HepG2 (cell line): ENCODE data around the gene PLP1. TPM values are rescaled to one million over a fixed set of nuclear protein-coding genes. Genes with fewer than 3 reads are reported as not detected.

Experiments used
- FOSL1 ChIP-seq: sonication (generic); formaldehyde crosslinking; IDR thresholded peaks from 2 replicates; pipeline ENCODE4 v1.9.0; 2021; ENCODE audit warnings: missing genetic modification reagents, borderline replicate concordance
- HDAC1 ChIP-seq: sonication (generic); formaldehyde crosslinking; IDR thresholded peaks from 2 replicates; pipeline ENCODE4 v1.5.1; 2020; ENCODE audit warnings: mild to moderate bottlenecking, missing genetic modification reagents
- HINFP ChIP-seq: sonication (generic); formaldehyde crosslinking; IDR thresholded peaks from 2 replicates; pipeline ENCODE4 v1.4.0; 2020; ENCODE audit warnings: low read depth, mild to moderate bottlenecking, missing genetic modification reagents
- IRF2 ChIP-seq: IDR thresholded peaks from 2 replicates; pipeline ENCODE4 v1.6.1; 2018; ENCODE audit warnings: missing genetic modification reagents, missing compliant biosample characterization
- KDM6A ChIP-seq: IDR thresholded peaks from 2 replicates; pipeline ENCODE4 v1.6.1; 2016; ENCODE audit warnings: low read depth
- KLF16 ChIP-seq, 2 experiments: sonication (generic) in 1 of 2; formaldehyde crosslinking in 1 of 2; IDR thresholded peaks; 2 replicates each; pipeline versions ENCODE4 v1.6.1 to v1.8.0; 2016 to 2023; ENCODE audit warnings: missing genetic modification reagents in 2 of 2, missing compliant biosample characterization in 1 of 2
- MXI1 ChIP-seq: IDR thresholded peaks from 3 replicates; pipeline ENCODE4 v1.6.1; 2012; ENCODE audit warnings: low read depth, low read length, inconsistent platforms, borderline replicate concordance
- MYNN ChIP-seq: sonication (generic); formaldehyde crosslinking; IDR thresholded peaks from 2 replicates; pipeline ENCODE4 v1.4.0; 2020; ENCODE audit warnings: mild to moderate bottlenecking, low read depth, missing genetic modification reagents
- NFKB2 ChIP-seq: sonication (generic); formaldehyde crosslinking; IDR thresholded peaks from 2 replicates; pipeline ENCODE4 v1.4.0; 2020; ENCODE audit warnings: missing genetic modification reagents, borderline replicate concordance
- NKX3-1 ChIP-seq: sonication (generic); formaldehyde crosslinking; IDR thresholded peaks from 2 replicates; pipeline ENCODE4 v1.5.0; 2020; ENCODE audit warnings: missing genetic modification reagents
- PITX1 ChIP-seq: sonication (generic); formaldehyde crosslinking; IDR thresholded peaks from 2 replicates; pipeline ENCODE4 v1.5.1; 2020; ENCODE audit warnings: mild to moderate bottlenecking, missing genetic modification reagents
- RARA ChIP-seq: IDR thresholded peaks from 2 replicates; pipeline ENCODE4 v1.6.1; 2016; ENCODE audit warnings: missing genetic modification reagents, missing compliant biosample characterization
- SMAD9 ChIP-seq: sonication (generic); formaldehyde crosslinking; IDR thresholded peaks from 2 replicates; pipeline ENCODE4 v1.5.1; 2020; ENCODE audit warnings: mild to moderate bottlenecking, missing genetic modification reagents
- SOX13 ChIP-seq, 3 experiments: fragments of 450-650 bp in 1 of 3; sonication (generic) in 1 of 3; formaldehyde crosslinking in 1 of 3; IDR thresholded peaks in 2 of 3; conservative IDR thresholded peaks in 1 of 3; 2 replicates each; pipeline versions ENCODE4 v1.5.0 to v1.6.1; 2016 to 2020; ENCODE audit warnings: antibody characterized with exemption in 1 of 3, mild to moderate bottlenecking in 1 of 3, missing compliant biosample characterization in 1 of 3, missing genetic modification reagents in 1 of 3, moderate library complexity in 1 of 3
- SRSF4 ChIP-seq: fragments of 200-400 bp; formaldehyde crosslinking; IDR thresholded peaks from one replicate; pipeline ENCODE4 v1.6.1; 2018; ENCODE audit warnings: mild to moderate bottlenecking, low read depth, low read length, moderate library complexity; ENCODE audit not compliant: poor library complexity, severe bottlenecking
- ZBTB34 ChIP-seq: sonication (generic); formaldehyde crosslinking; IDR thresholded peaks from 2 replicates; pipeline ENCODE4 v1.8.0; 2022; ENCODE audit warnings: mild to moderate bottlenecking, missing genetic modification reagents
- ZNF10 ChIP-seq: sonication (generic); formaldehyde crosslinking; IDR thresholded peaks from 2 replicates; pipeline ENCODE4 v1.4.0; 2020; ENCODE audit warnings: mild to moderate bottlenecking, low read depth, missing genetic modification reagents, borderline replicate concordance
- ZNF136 ChIP-seq: sonication (generic); formaldehyde crosslinking; IDR thresholded peaks from 2 replicates; pipeline ENCODE4 v1.8.1; 2022; ENCODE audit warnings: low read depth, mild to moderate bottlenecking, moderate library complexity, missing genetic modification reagents
- ZNF276 ChIP-seq: sonication (generic); formaldehyde crosslinking; IDR thresholded peaks from 2 replicates; pipeline ENCODE4 v1.4.0; 2020; ENCODE audit warnings: mild to moderate bottlenecking, low read depth, missing genetic modification reagents
- ZNF451 ChIP-seq: sonication (generic); formaldehyde crosslinking; IDR thresholded peaks from 2 replicates; pipeline ENCODE4 v1.5.0; 2020; ENCODE audit warnings: mild to moderate bottlenecking, missing genetic modification reagents
- ZNF468 ChIP-seq: sonication (generic); formaldehyde crosslinking; IDR thresholded peaks from 2 replicates; pipeline ENCODE4 v1.8.0; 2022; ENCODE audit warnings: mild to moderate bottlenecking, moderate library complexity, missing genetic modification reagents
- ZNF564 ChIP-seq: sonication (generic); formaldehyde crosslinking; IDR thresholded peaks from 2 replicates; pipeline ENCODE4 v1.8.1; 2023; ENCODE audit warnings: mild to moderate bottlenecking, missing genetic modification reagents
- ZNF580 ChIP-seq: IDR thresholded peaks from 2 replicates; pipeline ENCODE4 v1.6.1; 2016; ENCODE audit warnings: low read depth, borderline replicate concordance
- ZNF891 ChIP-seq: sonication (generic); formaldehyde crosslinking; IDR thresholded peaks from 2 replicates; pipeline ENCODE4 v1.5.0; 2020; ENCODE audit warnings: mild to moderate bottlenecking, missing genetic modification reagents
- polyA plus RNA-seq, 8 experiments: library from polyadenylated mRNA; depleted of rRNA in 3 of 8; stranded (reverse) in 7 of 8; unstranded in 1 of 8; fragments of >200 nt; fragmentation: Illumina TruSeq in 4 of 8; extraction: Trizol in 4 of 8; gene quantifications; 2 replicates each; pipeline versions ENCODE4 v1.2.1 to v1.2.3, GENCODE V29; 2011 to 2016; ENCODE audit warnings: low read depth in 4 of 8, missing spikeins in 1 of 8, mixed read lengths in 1 of 8; ENCODE audit not compliant: insufficient read depth in 1 of 8
- total RNA-seq, 5 experiments: library from RNA; depleted of rRNA; stranded (reverse); fragments of >200 nt; fragmentation: Illumina TruSeq; extraction: Trizol; gene quantifications; 2 replicates each; pipeline ENCODE4 v1.2.3, GENCODE V29; 2016; ENCODE audit warnings: low read depth in 1 of 5
- TF ChIP-seq, protein P1 (sequence below): sonication (generic); formaldehyde crosslinking; IDR thresholded peaks from 2 replicates; pipeline ENCODE4 v1.4.0; 2020; ENCODE audit warnings: mild to moderate bottlenecking, missing genetic modification reagents

Gene PLP1
- total and polyA plus RNA-seq, 2 of the 13 experiments (the other 11 are each of a cell fraction or from before 2014, with no cell fraction given) = 0.15 to 0.27 TPM

- no peak for TF ChIP-seq ZNF276 (CRISPR knock-in tag)
- no peak for TF ChIP-seq ZBTB34 (CRISPR knock-in tag)
- no peak for TF ChIP-seq HINFP (CRISPR knock-in tag)
- TF ChIP-seq SOX13 (IDR thresholded peaks at IDR 0.05) = no peak
- peak in 1 of 2 experiments; percentile 77; a peak in 2 of 4 replicates for TF ChIP-seq SOX13 (CRISPR knock-in tag; conservative IDR thresholded peaks at IDR 0.05 in 1 of 2, IDR thresholded peaks at IDR 0.05 in 1 of 2)
- no peak for TF ChIP-seq MXI1
- TF ChIP-seq ZNF10 (CRISPR knock-in tag) = no peak
- no peak for TF ChIP-seq NFKB2 (CRISPR knock-in tag)
- TF ChIP-seq ZNF580 = no peak
- no peak for TF ChIP-seq ZNF451
- TF ChIP-seq SRSF4 = no peak
- peak; percentile 40; the same call in 1 of the 2 replicates for TF ChIP-seq PITX1 (CRISPR knock-in tag)
- TF ChIP-seq KLF16 (CRISPR knock-in tag; IDR thresholded peaks at IDR 0.05) = no peak
- no peak for TF ChIP-seq ZNF136
- TF ChIP-seq HDAC1 (CRISPR knock-in tag) = peak; percentile 30; the same call in 1 of the 2 replicates
- no peak for TF ChIP-seq IRF2
- TF ChIP-seq RARA (CRISPR knock-in tag) = peak; percentile 74
- TF ChIP-seq FOSL1 (CRISPR knock-in tag) = peak; percentile 51; the same call in 1 of the 2 replicates
- TF ChIP-seq MYNN = no peak
- TF ChIP-seq SMAD9 (CRISPR knock-in tag) = no peak
- TF ChIP-seq ZNF564 (CRISPR knock-in tag) = no peak
- TF ChIP-seq, protein P1, sequence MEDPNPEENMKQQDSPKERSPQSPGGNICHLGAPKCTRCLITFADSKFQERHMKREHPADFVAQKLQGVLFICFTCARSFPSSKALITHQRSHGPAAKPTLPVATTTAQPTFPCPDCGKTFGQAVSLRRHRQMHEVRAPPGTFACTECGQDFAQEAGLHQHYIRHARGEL (CRISPR knock-in tag) = no peak
- no peak for TF ChIP-seq NKX3-1 (CRISPR knock-in tag)
- TF ChIP-seq KDM6A (CRISPR knock-in tag) = 0 out of 2 replicates have a peak, but pooled peaks have one; percentile 13
- TF ChIP-seq ZNF891 (CRISPR knock-in tag) = no peak
- TF ChIP-seq ZNF468 (CRISPR knock-in tag) = no peak
These were observed 29.2 kb downstream of the PLP1 start (continued) for GRCh38 chrX:103805860-103806259.
